Endothelial cell of umbilical vein (primary cell): ENCODE measurements around the gene TBX5. TPM values are rescaled to one million over a fixed set of nuclear protein-coding genes. Genes with fewer than 3 reads are reported as not detected.

ENCODE experiments used
- BruUV-seq: library from RNA; stranded (reverse); fragments of 400-500 nt; replicated peaks from 2 replicates; lab custom pipeline; 2021; lab: Mats Ljungman, UMichigan
- CTCF ChIA-PET: fragments of 300-600, 350-600 bp; sonication (Branson Sonifier 250); formaldehyde crosslinking; loops from one replicate; lab custom pipeline; 2021; ENCODE audit warnings: antibody characterized with exemption, inconsistent platforms; lab: Charles Lee
- POLR2A ChIA-PET: fragments of 300-600, 350-600 bp; sonication (Branson Sonifier 250); formaldehyde crosslinking; loops from one replicate; lab custom pipeline; 2021; ENCODE audit warnings: antibody characterized with exemption, inconsistent platforms; lab: Charles Lee
- DNase-seq: peaks from one replicate; pipeline ENCODE4 v3.0.0-alpha.2; 2011; ENCODE audit warnings: low read depth, low spot score
- FAIRE-seq: peaks from 2 replicates; lab custom pipeline; 2011; peaks lifted over from hg19 to GRCh38; lab: Jason Lieb, UNC
- H2AFZ ChIP-seq: 2 replicates; pipeline ENCODE4 v1.6.0; 2012; ENCODE audit warnings: low read depth, low read length, control low read depth, inconsistent platforms
- H3K27ac ChIP-seq: 2 replicates; pipeline ENCODE4 v1.5.1; 2011; ENCODE audit warnings: low read depth, mild to moderate bottlenecking, control low read depth, low read length, moderate library complexity; ENCODE audit not compliant: insufficient read depth
- H3K27me3 ChIP-seq, 2 experiments: 2 replicates each; pipeline versions ENCODE4 v1.6.0 to v1.6.1; 2011; ENCODE audit warnings: low read length in 2 of 2, mixed read lengths in 1 of 2; ENCODE audit not compliant: control insufficient read depth in 2 of 2, insufficient read depth in 2 of 2
- H3K36me3 ChIP-seq, 2 experiments: 2 replicates in 1 of 2; 3 replicates in 1 of 2; pipeline ENCODE4 v1.5.1; 2011; ENCODE audit warnings: low read length in 2 of 2, mild to moderate bottlenecking in 1 of 2, moderate library complexity in 1 of 2; ENCODE audit not compliant: control insufficient read depth in 2 of 2, insufficient read depth in 2 of 2; ENCODE audit errors: extremely low read depth in 1 of 2
- H3K4me1 ChIP-seq: 3 replicates; pipeline ENCODE4 v1.5.1; 2011; ENCODE audit warnings: mild to moderate bottlenecking, low read length; ENCODE audit not compliant: control insufficient read depth, insufficient read depth; ENCODE audit errors: extremely low read depth
- H3K4me2 ChIP-seq: 2 replicates; pipeline ENCODE4 v1.6.1; 2011; ENCODE audit warnings: low read length, control low read depth, mixed read lengths; ENCODE audit not compliant: insufficient read depth
- H3K4me3 ChIP-seq, 3 experiments: fragments of 200-600 bp in 1 of 3; sonication (generic), shearing (Covaris generic) in 1 of 3; replicated peaks in 1 of 3; 2 replicates each; pipeline ENCODE4 v1.5.1; 2011 to 2016; ENCODE audit warnings: control low read depth in 3 of 3, low read length in 3 of 3, mild to moderate bottlenecking in 2 of 3, inconsistent platforms in 1 of 3, low read depth in 1 of 3, moderate library complexity in 1 of 3; ENCODE audit not compliant: insufficient read depth in 1 of 3
- H3K79me2 ChIP-seq: 2 replicates; pipeline ENCODE4 v1.6.0; 2012; ENCODE audit warnings: low read length, inconsistent platforms; ENCODE audit not compliant: control insufficient read depth, insufficient read depth
- H3K9ac ChIP-seq: replicated peaks from 2 replicates; pipeline ENCODE3; 2011; ENCODE audit warnings: low read length, control low read depth; ENCODE audit not compliant: insufficient read depth; ENCODE audit errors: extremely low read depth
- H3K9me1 ChIP-seq: replicated peaks from 3 replicates; pipeline ENCODE4 v1.6.0; 2011; ENCODE audit warnings: mild to moderate bottlenecking, low read length; ENCODE audit not compliant: control insufficient read depth, insufficient read depth; ENCODE audit errors: extremely low read depth
- H3K9me3 ChIP-seq: replicated peaks from 2 replicates; pipeline ENCODE4 v1.5.1; 2012; ENCODE audit warnings: low read length, inconsistent platforms; ENCODE audit not compliant: control insufficient read depth, insufficient read depth
- H4K20me1 ChIP-seq: replicated peaks from 2 replicates; pipeline ENCODE3; 2011; ENCODE audit warnings: mild to moderate bottlenecking, low read length; ENCODE audit not compliant: control insufficient read depth, insufficient read depth; ENCODE audit errors: extremely low read depth
- EZH2 ChIP-seq: IDR thresholded peaks from 2 replicates; pipeline ENCODE4 v1.6.1; 2012; ENCODE audit warnings: borderline replicate concordance, low read depth, mild to moderate bottlenecking, moderate library complexity, low read length, inconsistent platforms; ENCODE audit not compliant: severe bottlenecking
- FOS ChIP-seq: IDR thresholded peaks from 2 replicates; pipeline ENCODE4 v1.6.1; 2011; ENCODE audit warnings: mild to moderate bottlenecking, low read length, moderate library complexity, borderline replicate concordance; ENCODE audit not compliant: insufficient read depth
- GATA2 ChIP-seq: IDR thresholded peaks from 2 replicates; pipeline ENCODE4 v1.7.0; 2011; ENCODE audit warnings: low read depth, mild to moderate bottlenecking, moderate library complexity, mixed read lengths, low read length; ENCODE audit not compliant: insufficient read length, insufficient read depth
- MYC ChIP-seq: IDR thresholded peaks from one replicate; pipeline ENCODE4 v1.6.1; 2011; ENCODE audit warnings: mild to moderate bottlenecking, low read depth, low read length
- POLR2A ChIP-seq: IDR thresholded peaks from 2 replicates; pipeline ENCODE4 v1.6.1; 2012; ENCODE audit warnings: low read depth, mild to moderate bottlenecking, control low read depth, low read length
- POLR2AphosphoS5 ChIP-seq: IDR thresholded peaks from 2 replicates; pipeline ENCODE4 v1.6.1; 2012; ENCODE audit warnings: low read depth, mild to moderate bottlenecking, control low read depth, low read length, moderate library complexity; ENCODE audit not compliant: insufficient read depth
- dilution Hi-C: fragments of 300-500 bp; cut with MboI; formaldehyde crosslinking; loops from one replicate; pipeline ENCODE4 v1.15.0; 2019; ENCODE audit warnings: low sequenced_read_pairs; ENCODE audit not compliant: extremely low pct_ligation_motif_present
- intact Hi-C: fragments of 100-400 bp; cut with micrococcal nuclease; formaldehyde crosslinking; loops from one replicate; pipeline ENCODE4 v1.10.0; 2022
- polyA plus RNA-seq, 4 experiments: library from polyadenylated mRNA; depleted of rRNA in 3 of 4; stranded (reverse) in 3 of 4; unstranded in 1 of 4; fragments of >200 nt; gene quantifications; 2 replicates each; pipeline versions ENCODE4 v1.2.1 to v1.2.3, GENCODE V29; 2011 to 2012; ENCODE audit warnings: missing spikeins in 1 of 4
- total RNA-seq: library from RNA; stranded (reverse); gene quantifications from 2 replicates; pipeline ENCODE4 v1.2.3, GENCODE V29; 2021
- TF ChIP-seq, protein P1 (sequence below): IDR thresholded peaks from 2 replicates; pipeline ENCODE4 v1.6.1; 2011; ENCODE audit not compliant: insufficient read depth, insufficient read length

Gene TBX5
- total and polyA plus RNA-seq, 2 donors (not counting 3 experiments of a cell fraction or from before 2014, with no cell fraction given) = not detected

DNA sequence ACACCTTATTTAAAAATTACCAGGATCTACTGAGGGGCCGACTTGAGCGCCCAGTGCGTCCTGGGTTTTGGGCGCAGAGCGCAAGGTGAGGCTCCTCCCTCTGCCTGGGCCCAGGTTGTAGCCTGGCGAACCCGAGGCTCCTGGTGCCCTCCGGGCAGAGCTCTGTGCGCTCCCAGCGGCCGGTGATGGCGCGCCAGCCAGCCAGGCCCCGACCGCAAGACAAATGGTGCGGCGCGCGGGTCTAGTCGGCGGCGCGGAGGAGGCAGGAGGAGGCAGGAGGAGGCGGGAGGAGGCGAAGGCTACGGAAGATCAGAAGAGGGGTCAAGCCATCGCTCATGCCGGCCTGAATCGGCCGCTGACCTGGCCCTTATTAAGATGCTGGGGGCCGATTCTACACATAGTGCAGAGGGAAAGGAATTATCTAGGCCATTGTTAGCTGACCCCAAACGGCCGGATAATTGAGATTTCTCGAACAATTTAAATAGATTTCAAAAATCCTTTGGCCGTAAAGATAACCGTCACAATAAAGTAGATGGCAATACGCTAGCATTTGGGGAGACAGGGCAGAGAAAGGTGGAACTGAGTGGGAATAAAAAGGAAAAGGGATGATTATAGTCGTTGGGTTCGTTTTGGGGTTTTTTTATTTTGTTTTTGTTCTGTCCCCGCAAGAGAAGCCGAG is 2.8 kb downstream of the TBX5 start:
- BruUV-seq = no TSS peak
- no peak overlapping the region for H3K27ac ChIP-seq
- no peak overlapping the region for H3K4me2 ChIP-seq
- H3K79me2 ChIP-seq = no peaks in the 10 kb centered on the region
- H3K9me3 ChIP-seq = no peaks in the 10 kb centered on the region
- DNase-seq = no peak
- dilution Hi-C loops (no loop called here), intact Hi-C loops (no loop called here)
- no peaks in the 10 kb centered on the region for H3K4me1 ChIP-seq
- H3K27me3 ChIP-seq = peaks cover 80 to 89% of the 10 kb centered on the region in 2 experiments
- no peak overlapping the region for H2AFZ ChIP-seq
- ChIA-PET POLR2A (no interaction called here), CTCF (no interaction called here)
- no peak for TF ChIP-seq FOS
- no peaks in the 10 kb centered on the region for H4K20me1 ChIP-seq
- H3K36me3 ChIP-seq = no peaks in the 10 kb centered on the region
- no peaks in the 10 kb centered on the region for H3K9me1 ChIP-seq
- no peak overlapping the region for H3K9ac ChIP-seq
- H3K4me3 ChIP-seq = no peak overlapping the region
- no peak for FAIRE-seq

DNA sequence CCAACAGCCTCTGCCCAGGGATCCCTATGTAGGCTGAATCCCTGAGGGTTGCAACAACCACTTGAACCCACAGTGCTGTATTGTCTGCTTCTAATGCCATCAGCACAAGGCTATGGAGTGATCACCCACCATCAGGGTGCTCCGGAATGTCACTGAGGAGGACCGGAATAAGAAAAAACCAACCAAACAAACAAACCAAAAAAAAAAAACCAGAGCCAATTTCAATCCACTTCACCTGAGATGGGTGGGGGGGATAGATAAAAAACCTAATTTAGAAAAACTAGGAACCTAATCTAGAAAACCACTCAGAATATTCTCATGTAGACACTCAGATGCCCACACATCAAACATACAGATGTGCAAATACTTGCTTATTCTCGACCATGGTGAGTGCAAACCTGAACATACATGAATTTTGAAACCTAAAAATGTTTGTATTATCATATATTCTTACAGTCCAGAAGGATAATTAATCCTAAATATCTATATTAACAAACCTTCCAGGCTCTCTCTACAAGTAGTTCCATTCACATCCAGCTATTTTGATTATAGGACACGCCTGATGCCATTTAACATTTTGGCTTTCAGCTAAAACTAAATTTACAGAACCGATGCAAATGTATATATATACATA is 3.7 kb downstream of the TBX5 start:
- Histone ChIP-seq H2AFZ (no peak overlapping the region), H3K9me1 (no peaks in the 10 kb centered on the region), H3K9me3 (no peaks in the 10 kb centered on the region), H4K20me1 (no peaks in the 10 kb centered on the region), H3K4me3 (no peak overlapping the region), H3K36me3 (no peaks in the 10 kb centered on the region), H3K79me2 (no peaks in the 10 kb centered on the region), H3K4me2 (no peak overlapping the region), H3K4me1 (no peaks in the 10 kb centered on the region), H3K9ac (no peak overlapping the region), H3K27ac (no peak overlapping the region), H3K27me3 (peaks cover 75 to 89% of the 10 kb centered on the region in 2 experiments)
- no TSS peak for BruUV-seq
- TF ChIP-seq EZH2 (no peak), FOS (no peak), POLR2AphosphoS5 (no peak), POLR2A (no peak), MYC (no peak), GATA2 (no peak)
- TF ChIP-seq, protein P1, sequence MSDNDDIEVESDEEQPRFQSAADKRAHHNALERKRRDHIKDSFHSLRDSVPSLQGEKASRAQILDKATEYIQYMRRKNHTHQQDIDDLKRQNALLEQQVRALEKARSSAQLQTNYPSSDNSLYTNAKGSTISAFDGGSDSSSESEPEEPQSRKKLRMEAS = no peak
- ChIA-PET CTCF (no interaction called here), POLR2A (no interaction called here)
- intact Hi-C loops = no loop called here
- no peak for FAIRE-seq
- no peak for DNase-seq
- dilution Hi-C loops = no loop called here
